ENCODE data around the gene MAST4. TPM values are rescaled to one million over a fixed set of nuclear protein-coding genes. Genes with fewer than 3 reads are reported as not detected.

Gene MAST4
- total and polyA plus RNA-seq, 2 donors (not counting 1 experiment from before 2014, with no cell fraction given): 7.0 to 15.2 TPM

- H3K27me3 ChIP-seq (ENCODE audit: control insufficient read depth, insufficient read depth, low read length): no peaks in the 10 kb centered on the region
- TF ChIP-seq EZH2 (IDR thresholded peaks at IDR 0.05; ENCODE audit: low read length, missing control alignments) (no peak), CTCF (conservative IDR thresholded peaks at IDR 0.05 in 1 of 2, IDR thresholded peaks at IDR 0.05 in 1 of 2; ENCODE audit: low read depth in 1 of 2, low read length in 2 of 2) (no peak)
- H3K79me2 ChIP-seq (ENCODE audit: control insufficient read depth, insufficient read depth, low read length): peaks cover 4% of the 10 kb centered on the region
- no peaks in the 10 kb centered on the region for H3K36me3 ChIP-seq (ENCODE audit: control insufficient read depth, insufficient read depth, low read length)
- no peak overlapping the region for H3K27ac ChIP-seq (ENCODE audit: insufficient read depth, low read length)
- no peak overlapping the region for H3K9ac ChIP-seq (ENCODE audit: insufficient read depth, low read length)
- H3K4me1 ChIP-seq (ENCODE audit: control insufficient read depth, extremely low read depth, insufficient read depth, low read length): peaks cover 2% of the 10 kb centered on the region
- no peak overlapping the region for H2AFZ ChIP-seq (ENCODE audit: low read length)
- H4K20me1 ChIP-seq (ENCODE audit: control insufficient read depth, extremely low read depth, insufficient read depth, low read length): no peaks in the 10 kb centered on the region
- peak in 1 of 2 donors; percentile 33 for DNase-seq (ENCODE audit: low read depth in 2 of 2)
- H3K9me3 ChIP-seq (ENCODE audit: control insufficient read depth, insufficient read depth, low read depth, low read length): no peaks in the 10 kb centered on the region
- H3K4me2 ChIP-seq (ENCODE audit: extremely low read depth, insufficient read depth, low read length): no peak overlapping the region
- H3K4me3 ChIP-seq (replicated peaks in 1 of 4; ENCODE audit: control extremely low read depth in 1 of 4, insufficient read depth in 1 of 4, low read depth in 3 of 4, low read length in 4 of 4): no peak overlapping the region
Observed at GRCh38 chr5:67035098-67035740, 439.0 kb downstream of the MAST4 start.

- no peaks in the 10 kb centered on the region for H3K9me3 ChIP-seq (ENCODE audit: control insufficient read depth, insufficient read depth, low read depth, low read length)
- no peak overlapping the region for H3K4me3 ChIP-seq (replicated peaks in 1 of 4; ENCODE audit: control extremely low read depth in 1 of 4, insufficient read depth in 1 of 4, low read depth in 3 of 4, low read length in 4 of 4)
- no peak overlapping the region for H2AFZ ChIP-seq (ENCODE audit: low read length)
- no peak for TF ChIP-seq CTCF (conservative IDR thresholded peaks at IDR 0.05 in 1 of 2, IDR thresholded peaks at IDR 0.05 in 1 of 2; ENCODE audit: low read depth in 1 of 2, low read length in 2 of 2)
- no peak for TF ChIP-seq EZH2 (IDR thresholded peaks at IDR 0.05; ENCODE audit: low read length, missing control alignments)
- H3K36me3 ChIP-seq (ENCODE audit: control insufficient read depth, insufficient read depth, low read length): no peaks in the 10 kb centered on the region
- no peaks in the 10 kb centered on the region for H3K27me3 ChIP-seq (ENCODE audit: control insufficient read depth, insufficient read depth, low read length)
- no peak overlapping the region for H3K27ac ChIP-seq (ENCODE audit: insufficient read depth, low read length)
- peaks cover 4% of the 10 kb centered on the region for H3K79me2 ChIP-seq (ENCODE audit: control insufficient read depth, insufficient read depth, low read length)
- H3K9ac ChIP-seq (ENCODE audit: insufficient read depth, low read length): no peak overlapping the region
- no peaks in the 10 kb centered on the region for H4K20me1 ChIP-seq (ENCODE audit: control insufficient read depth, extremely low read depth, insufficient read depth, low read length)
- no peak for DNase-seq (ENCODE audit: low read depth in 2 of 2)
- H3K4me2 ChIP-seq (ENCODE audit: extremely low read depth, insufficient read depth, low read length): no peak overlapping the region
- H3K4me1 ChIP-seq (ENCODE audit: control insufficient read depth, extremely low read depth, insufficient read depth, low read length): peaks cover 2% of the 10 kb centered on the region
Observed at GRCh38 chr5:67037171-67037570, 441.0 kb downstream of the MAST4 start.

- Histone ChIP-seq H3K27ac (ENCODE audit: insufficient read depth, low read length) (peak overlapping the region; percentile 53), H3K9me3 (ENCODE audit: control insufficient read depth, insufficient read depth, low read depth, low read length) (no peaks in the 10 kb centered on the region), H3K4me3 (replicated peaks in 1 of 4; ENCODE audit: control extremely low read depth in 1 of 4, insufficient read depth in 1 of 4, low read depth in 3 of 4, low read length in 4 of 4) (peak overlapping the region in 1 of 4 experiments; percentile 11), H3K4me2 (ENCODE audit: extremely low read depth, insufficient read depth, low read length) (peak overlapping the region; percentile 62), H3K27me3 (ENCODE audit: control insufficient read depth, insufficient read depth, low read length) (no peaks in the 10 kb centered on the region), H3K36me3 (ENCODE audit: control insufficient read depth, insufficient read depth, low read length) (no peaks in the 10 kb centered on the region), H3K79me2 (ENCODE audit: control insufficient read depth, insufficient read depth, low read length) (peaks cover 4% of the 10 kb centered on the region), H3K4me1 (ENCODE audit: control insufficient read depth, extremely low read depth, insufficient read depth, low read length) (no peaks in the 10 kb centered on the region), H2AFZ (ENCODE audit: low read length) (no peak overlapping the region), H3K9ac (ENCODE audit: insufficient read depth, low read length) (no peak overlapping the region), H4K20me1 (ENCODE audit: control insufficient read depth, extremely low read depth, insufficient read depth, low read length) (no peaks in the 10 kb centered on the region)
- no peak for TF ChIP-seq CTCF (conservative IDR thresholded peaks at IDR 0.05 in 1 of 2, IDR thresholded peaks at IDR 0.05 in 1 of 2; ENCODE audit: low read depth in 1 of 2, low read length in 2 of 2)
- TF ChIP-seq EZH2 (IDR thresholded peaks at IDR 0.05; ENCODE audit: low read length, missing control alignments): no peak
- DNase-seq (ENCODE audit: low read depth in 2 of 2): peak; percentile 71 to 96
Observed at GRCh38 chr5:67038817-67039603, 442.8 kb downstream of the MAST4 start.

Data from fibroblast of lung (primary cell).